HPDE6-E6E7 (cell line): ENCODE data around the gene TMEM161A.

Experiments used
- DNase-seq: peaks from one replicate; pipeline ENCODE4 v3.0.0; 2011; ENCODE audit warnings: missing footprints; ENCODE audit errors: extremely low spot score

TMEM161A gene

DNA sequence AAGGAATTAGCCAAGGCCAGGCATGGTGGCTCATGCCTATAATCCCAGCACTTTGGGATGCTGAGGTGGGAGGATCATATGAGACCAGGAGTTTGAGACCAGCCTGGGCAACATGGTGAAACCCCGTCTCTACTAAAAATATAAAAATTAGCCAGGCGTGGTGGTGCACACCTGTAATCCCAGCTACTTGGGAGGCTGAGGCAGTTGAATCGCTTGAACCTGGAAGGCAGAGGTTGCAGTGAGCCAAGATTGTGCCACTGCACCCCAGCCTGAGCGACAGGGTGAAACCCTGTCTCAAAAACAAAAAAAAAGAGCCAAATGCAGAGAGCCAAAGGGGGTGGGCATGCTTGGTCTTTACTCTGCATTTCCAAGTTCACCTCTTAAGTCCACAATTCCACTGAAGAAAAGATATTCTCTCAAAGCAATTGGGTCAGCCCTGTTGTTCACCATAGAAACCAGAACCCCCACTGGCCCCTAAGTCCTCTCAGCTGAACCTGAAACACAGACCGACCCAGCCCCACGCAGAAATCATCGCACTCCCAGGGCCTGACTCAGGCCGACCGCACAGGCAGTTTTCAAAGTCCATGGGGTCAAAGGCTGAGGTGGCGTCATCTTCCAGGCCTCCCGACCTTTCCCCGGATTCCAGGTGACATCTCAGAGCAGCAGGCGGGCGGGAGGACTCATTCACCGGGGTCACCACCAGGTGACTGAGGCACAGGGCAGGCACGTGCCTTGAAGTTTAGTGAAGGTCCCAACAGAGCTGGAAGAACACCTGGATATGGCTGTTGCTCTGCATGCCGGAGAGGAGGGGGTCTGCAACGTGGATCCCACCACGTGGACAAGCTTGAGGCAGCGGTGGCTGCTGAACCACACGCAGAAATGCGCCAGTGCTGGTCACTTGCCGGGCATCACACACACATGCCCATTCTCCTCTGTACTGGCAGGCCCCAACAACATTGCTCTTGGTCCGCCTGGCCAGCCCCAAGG is 41.3 kb downstream of the TMEM161A start:
- DNase-seq, result no peak

DNA sequence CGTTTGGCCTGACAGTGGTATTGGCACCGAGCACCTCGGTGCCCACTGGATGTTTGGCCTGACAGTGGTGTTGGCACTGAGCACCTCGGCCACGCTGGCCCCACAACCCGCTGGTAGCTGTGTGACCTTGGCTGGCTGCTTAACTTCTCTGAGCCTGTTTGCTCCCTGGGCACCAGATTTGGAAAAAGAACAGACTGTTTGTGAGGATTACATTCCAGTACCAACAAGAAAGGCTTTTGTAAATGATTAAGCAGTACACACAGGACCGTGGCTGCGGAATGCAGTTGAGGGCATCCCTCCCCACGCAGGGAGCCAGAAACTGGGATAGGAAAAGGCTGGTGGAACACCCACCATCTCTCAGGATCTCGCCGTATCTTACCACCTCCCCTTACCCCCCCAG is 42.6 kb downstream of the TMEM161A start:
- no peak for DNase-seq

DNA sequence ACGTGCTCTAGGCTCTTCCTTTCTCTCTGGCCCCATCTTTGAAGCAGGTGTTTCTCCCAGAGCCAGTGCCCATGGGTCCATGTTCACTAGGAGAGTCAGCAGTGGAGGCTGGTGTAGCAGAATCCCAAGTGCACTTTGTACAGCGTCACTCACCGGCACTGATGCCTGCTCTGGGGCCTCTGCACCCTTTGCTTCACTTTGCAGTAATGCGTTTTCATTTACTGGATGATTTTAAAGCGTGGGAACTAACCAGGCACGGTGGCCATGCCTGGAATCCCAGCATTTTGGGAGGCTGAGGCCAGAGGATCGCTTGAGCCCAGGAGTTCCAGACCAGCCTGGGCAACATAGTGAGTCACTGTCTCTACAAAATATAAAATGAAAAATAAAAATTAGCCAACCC is 43.8 kb downstream of the TMEM161A start:
- DNase-seq, result no peak

DNA sequence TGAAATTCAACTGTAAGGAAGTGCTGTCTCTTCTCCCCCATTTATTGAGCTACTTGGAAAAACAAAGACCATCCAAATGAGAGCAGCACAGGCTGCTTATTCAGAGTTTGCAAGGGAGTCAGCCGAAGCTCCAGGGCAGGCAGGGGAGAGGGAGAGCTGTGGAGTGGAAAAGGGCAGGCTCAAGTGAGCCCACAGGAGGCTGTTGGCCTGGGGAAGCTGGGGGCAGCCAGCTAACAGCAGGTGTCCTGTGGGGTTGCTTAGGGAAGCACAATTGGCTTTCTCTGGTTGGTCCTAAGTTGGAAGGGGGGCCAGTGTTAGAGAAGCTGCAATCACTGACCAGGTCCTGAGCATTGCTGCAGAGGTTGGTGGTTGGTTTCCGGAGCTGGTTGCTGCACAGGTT is 50.6 kb downstream of the TMEM161A start:
- no peak for DNase-seq

- DNase-seq, result no peak
These were observed 54.7 kb downstream of the TMEM161A start for GRCh38 chr19:19083413-19084178.

- DNase-seq, result no peak
These were observed 56.6 kb downstream of the TMEM161A start for GRCh38 chr19:19081642-19082151.

DNA sequence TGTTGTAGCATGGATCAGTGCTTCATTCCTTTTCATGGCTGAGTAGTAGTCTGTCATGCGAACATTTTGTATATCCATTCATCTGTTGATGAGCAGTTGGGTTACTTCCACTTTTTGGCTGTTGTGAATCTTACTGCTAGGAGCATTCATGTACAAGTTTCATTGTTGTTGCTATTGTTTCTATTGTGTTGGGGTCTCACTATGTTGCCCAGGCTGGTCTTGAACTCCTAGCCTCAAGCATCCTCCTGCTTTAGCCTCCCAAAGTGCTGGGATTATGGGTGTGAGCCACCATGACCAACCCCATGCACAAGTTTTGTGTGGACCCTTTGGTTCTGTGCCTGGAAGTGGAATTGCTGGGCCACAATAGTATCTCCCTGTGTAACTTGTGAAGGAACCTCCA is 58.7 kb downstream of the TMEM161A start:
- DNase-seq, result no peak

DNA sequence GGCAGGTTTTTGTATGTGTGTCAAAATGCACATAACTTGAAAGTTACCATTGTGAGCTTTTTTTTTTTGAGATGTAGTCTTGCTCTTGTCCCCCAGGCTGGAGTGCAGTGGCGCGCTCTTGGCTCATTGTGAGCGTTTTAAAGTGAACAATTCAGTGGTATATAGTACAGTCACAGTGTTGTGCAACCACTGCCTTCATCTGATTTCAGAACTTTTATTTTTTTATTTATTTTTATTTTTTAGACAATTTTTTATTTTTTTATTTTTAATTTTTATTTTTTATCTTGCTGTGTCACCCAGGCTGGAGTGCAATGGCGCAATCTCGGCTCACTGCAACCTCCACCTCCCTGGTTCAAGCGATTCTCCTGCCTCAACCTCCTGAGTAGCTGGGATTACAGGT is 59.5 kb downstream of the TMEM161A start:
- no peak for DNase-seq

GRCh38 chr19:19077103-19077502 is 61.2 kb downstream of the TMEM161A start:
- DNase-seq, result no peak

- DNase-seq, result no peak
These were observed 61.8 kb downstream of the TMEM161A start for GRCh38 chr19:19076476-19076875.

DNA sequence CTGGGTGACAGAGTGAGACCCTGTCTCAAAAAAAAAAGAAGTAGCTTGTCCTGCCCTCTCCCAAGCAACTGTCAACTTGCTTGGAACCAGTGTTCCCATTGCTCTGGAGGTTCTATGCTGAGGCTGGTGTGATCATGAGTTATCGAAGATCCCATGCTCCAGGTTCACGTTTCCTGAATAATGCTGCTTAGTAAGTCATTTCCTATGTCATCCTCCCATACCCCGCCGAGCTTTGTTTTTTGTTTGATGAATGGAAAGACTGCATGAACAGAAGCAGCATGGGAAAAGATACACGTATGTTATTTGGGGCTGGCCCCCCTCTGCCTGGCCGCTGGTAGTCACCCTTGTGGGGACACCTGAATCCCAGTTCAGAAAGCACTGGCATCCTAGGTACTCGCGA is 63.2 kb downstream of the TMEM161A start:
- no peak for DNase-seq

GRCh38 chr19:19074196-19074882 is 63.9 kb downstream of the TMEM161A start:
- no peak for DNase-seq

GRCh38 chr19:19071897-19072296 is 66.4 kb downstream of the TMEM161A start:
- DNase-seq, result no peak
